Endodermal cell (in vitro differentiated cells): ENCODE measurements around the gene CFAP69. TPM values are rescaled to one million over a fixed set of nuclear protein-coding genes. Genes with fewer than 3 reads are reported as not detected.

Experiments used
- DNase-seq: peaks from one replicate; pipeline ENCODE4 v3.0.0-alpha.2; 2017
- H3K27ac ChIP-seq: 2 replicates; pipeline ENCODE4 v1.5.1; 2013; ENCODE audit warnings: mild to moderate bottlenecking, low read depth, low read length, moderate library complexity
- H3K27me3 ChIP-seq: 2 replicates; pipeline ENCODE4 v1.6.1; 2013; ENCODE audit warnings: mild to moderate bottlenecking, low read length, moderate library complexity; ENCODE audit not compliant: insufficient read depth, control insufficient read depth, poor library complexity, severe bottlenecking
- H3K36me3 ChIP-seq: 2 replicates; pipeline ENCODE4 v1.7.0; 2013; ENCODE audit warnings: mild to moderate bottlenecking, low read length, moderate library complexity; ENCODE audit not compliant: control insufficient read depth, insufficient read depth
- H3K4me1 ChIP-seq: one replicate; pipeline ENCODE4 v1.7.0; 2013; ENCODE audit warnings: low read length; ENCODE audit not compliant: control insufficient read depth, insufficient read depth
- H3K4me3 ChIP-seq: 2 replicates; pipeline ENCODE4 v1.5.1; 2013; ENCODE audit warnings: mild to moderate bottlenecking, low read length, moderate library complexity
- H3K9ac ChIP-seq: 2 replicates; pipeline ENCODE4 v1.6.1; 2013; ENCODE audit warnings: mild to moderate bottlenecking, low read length, moderate library complexity; ENCODE audit not compliant: poor library complexity, severe bottlenecking; ENCODE audit errors: extremely low read depth
- H3K9me3 ChIP-seq: 2 replicates; pipeline ENCODE4 v1.6.1; 2013; ENCODE audit warnings: mild to moderate bottlenecking, low read length, moderate library complexity; ENCODE audit not compliant: control insufficient read depth
- H3K27ac Mint-ChIP-seq: 2 replicates; pipeline ENCODE4 v1.8.0; 2020; ENCODE audit warnings: mixed read lengths
- H3K27me3 Mint-ChIP-seq: 2 replicates; pipeline ENCODE4 v1.8.0; 2021; ENCODE audit warnings: mild to moderate bottlenecking, mixed read lengths; ENCODE audit not compliant: insufficient read depth
- H3K36me3 Mint-ChIP-seq: 2 replicates; pipeline ENCODE4 v1.8.0; 2020; ENCODE audit warnings: low read depth, mixed read lengths
- H3K4me1 Mint-ChIP-seq: 2 replicates; pipeline ENCODE4 v1.8.0; 2020; ENCODE audit warnings: mixed read lengths
- H3K4me3 Mint-ChIP-seq: 2 replicates; pipeline ENCODE4 v1.8.0; 2020; ENCODE audit warnings: mild to moderate bottlenecking, moderate library complexity, mixed read lengths
- H3K9me3 Mint-ChIP-seq: 2 replicates; pipeline ENCODE4 v1.8.0; 2020; ENCODE audit warnings: mild to moderate bottlenecking, mixed read lengths
- CTCF ChIP-seq: fragments of 200-600 bp; sonication (generic); conservative IDR thresholded peaks from 2 replicates; pipeline ENCODE4 v1.5.0; 2021; ENCODE audit warnings: antibody characterized with exemption, mild to moderate bottlenecking
- WGBS, 2 experiments: methylation state at CpG; one replicate each; pipeline versions ENCODE4 v1.1.5 to v1.1.7; 2013; ENCODE audit warnings: missing lambda C conversion rate in 2 of 2, mixed read lengths in 1 of 2; ENCODE audit not compliant: insufficient coverage in 1 of 2, insufficient read length in 1 of 2; 5-methylcytosine and 5-hydroxymethylcytosine counted together
- total RNA-seq, 2 donors: library from RNA; stranded (reverse); fragmentation: NEBNext Ultra II Directional in 1 of 2; extraction: Animal tissue kit (Norgen Biotek cat#: 25700) in 1 of 2; gene quantifications; 2 replicates in 1 of 2; 3 replicates in 1 of 2; pipeline ENCODE4 v1.2.1, GENCODE V29; 2021

The CFAP69 gene
- total RNA-seq, 2 donors from 2014 or later = 4.9 to 6.6 TPM

DNA sequence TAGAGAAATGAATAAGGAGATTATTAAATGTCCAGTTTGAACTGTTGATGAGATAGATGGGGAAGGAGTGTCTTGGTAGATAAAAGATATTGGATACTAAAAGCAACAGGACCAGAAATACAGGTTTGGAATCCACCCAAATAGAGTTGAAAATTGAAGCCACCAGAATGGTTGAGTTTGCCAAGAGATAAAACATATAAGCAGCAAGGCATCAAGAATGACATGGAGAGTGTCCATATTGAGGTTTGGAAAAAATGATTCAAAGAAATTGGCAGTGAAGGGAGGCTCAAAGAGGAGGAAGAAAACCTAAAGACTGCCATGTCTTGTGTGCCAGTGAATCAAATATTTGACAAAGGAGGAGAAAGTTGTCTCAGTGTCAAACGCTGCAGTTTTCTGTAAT is 24.2 kb downstream of the CFAP69 start:
- Histone ChIP-seq H3K27me3 (no peaks in the 10 kb centered on the region), H3K4me3 (no peak overlapping the region), H3K36me3 (no peaks in the 10 kb centered on the region), H3K9ac (no peak overlapping the region), H3K4me1 (peaks cover 10% of the 10 kb centered on the region), H3K27ac (no peak overlapping the region), H3K9me3 (no peaks in the 10 kb centered on the region)
- no peak for TF ChIP-seq CTCF
- Mint-ChIP-seq H3K27ac (no peak overlapping the region), H3K36me3 (no peaks in the 10 kb centered on the region), H3K4me1 (peaks cover 10% of the 10 kb centered on the region), H3K27me3 (peaks cover 4% of the 10 kb centered on the region), H3K4me3 (no peak overlapping the region), H3K9me3 (no peaks in the 10 kb centered on the region)
- no peak for DNase-seq
- WGBS, 2 experiments = 90 to 92% methylated on average over 1 of the region's 1 CpG

GRCh38 chr7:90270431-90271178 is 25.6 kb downstream of the CFAP69 start:
- no peak for TF ChIP-seq CTCF
- Histone ChIP-seq H3K36me3 (no peaks in the 10 kb centered on the region), H3K9me3 (no peaks in the 10 kb centered on the region), H3K9ac (no peak overlapping the region), H3K4me3 (no peak overlapping the region), H3K4me1 (peaks cover 10% of the 10 kb centered on the region), H3K27ac (no peak overlapping the region), H3K27me3 (no peaks in the 10 kb centered on the region)
- no peak for DNase-seq
- no peak overlapping the region for H3K4me3 Mint-ChIP-seq
- no peaks in the 10 kb centered on the region for H3K36me3 Mint-ChIP-seq
- H3K27ac Mint-ChIP-seq = no peak overlapping the region
- H3K4me1 Mint-ChIP-seq = peaks cover 10% of the 10 kb centered on the region
- peaks cover 4% of the 10 kb centered on the region for H3K27me3 Mint-ChIP-seq
- WGBS, 2 experiments = 93 to 96% methylated on average over 2 of the region's 2 CpGs
- no peaks in the 10 kb centered on the region for H3K9me3 Mint-ChIP-seq

DNA sequence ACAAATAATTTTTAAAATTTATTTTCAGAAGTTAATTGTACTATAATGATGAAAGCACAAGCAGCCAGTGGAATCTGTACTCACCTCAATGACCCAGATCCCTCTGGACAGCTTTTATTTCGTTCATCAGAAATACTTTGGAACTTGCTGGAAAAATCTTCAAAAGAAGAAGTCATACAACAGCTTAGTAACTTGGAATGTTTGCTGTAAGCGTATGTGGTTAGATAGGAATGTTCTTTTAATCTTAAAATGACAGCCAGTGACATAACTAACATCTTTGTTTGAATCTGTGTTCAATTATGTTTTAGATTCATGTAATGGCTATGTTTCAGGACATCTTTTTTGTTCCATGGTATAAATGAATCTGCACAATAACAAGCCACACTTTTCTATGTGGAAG is 26.8 kb downstream of the CFAP69 start:
- DNase-seq = no peak
- WGBS, 2 experiments = 67 to 88% methylated on average over 1 to 2 of the region's 2 CpGs
- Histone ChIP-seq H3K9me3 (no peaks in the 10 kb centered on the region), H3K36me3 (no peaks in the 10 kb centered on the region), H3K4me1 (peaks cover 13% of the 10 kb centered on the region), H3K27me3 (no peaks in the 10 kb centered on the region), H3K4me3 (no peak overlapping the region), H3K27ac (no peak overlapping the region), H3K9ac (no peak overlapping the region)
- Mint-ChIP-seq H3K27me3 (peaks cover 4% of the 10 kb centered on the region), H3K9me3 (no peaks in the 10 kb centered on the region), H3K4me3 (no peak overlapping the region), H3K36me3 (no peaks in the 10 kb centered on the region), H3K27ac (no peak overlapping the region), H3K4me1 (peaks cover 16% of the 10 kb centered on the region)
- TF ChIP-seq CTCF = no peak
